BJ (cell line): ENCODE measurements around the gene ALK. TPM values are rescaled to one million over a fixed set of nuclear protein-coding genes. Genes with fewer than 3 reads are reported as not detected.

Source experiments
- CTCF ChIA-PET: fragments of 350-600 bp; formaldehyde crosslinking; extraction: SDS; loops from one replicate; lab custom pipeline; 2021; ENCODE audit warnings: antibody characterized with exemption, inconsistent platforms; lab: Yijun Ruan, JAX
- POLR2A ChIA-PET: fragments of 300-600 bp; sonication (Branson Sonifier 250); formaldehyde crosslinking; extraction: SDS; loops from one replicate; lab custom pipeline; 2021; ENCODE audit warnings: antibody characterized with exemption; lab: Charles Lee
- DNase-seq: peaks from one replicate; pipeline ENCODE4 v3.0.0-alpha.2; 2011; ENCODE audit warnings: low read depth
- H3K27me3 ChIP-seq: 2 replicates; pipeline ENCODE4 v1.6.0; 2011; ENCODE audit warnings: low read length; ENCODE audit not compliant: control insufficient read depth, insufficient read depth
- H3K36me3 ChIP-seq: 2 replicates; pipeline ENCODE4 v1.5.1; 2011; ENCODE audit warnings: low read length; ENCODE audit not compliant: control insufficient read depth, insufficient read depth
- H3K4me3 ChIP-seq: 2 replicates; pipeline ENCODE4 v1.5.1; 2011; ENCODE audit warnings: low read depth, mild to moderate bottlenecking, control low read depth, low read length
- CTCF ChIP-seq: IDR thresholded peaks from 2 replicates; pipeline ENCODE4 v1.5.1; 2011; ENCODE audit warnings: low read depth, mild to moderate bottlenecking, control low read depth, inconsistent platforms, low read length, moderate library complexity; ENCODE audit not compliant: insufficient read depth
- polyA plus RNA-seq: library from polyadenylated mRNA; depleted of rRNA; stranded (reverse); fragments of >200 nt; gene quantifications from 2 replicates; pipeline ENCODE4 v1.2.3, GENCODE V29; 2011

The ALK gene
- polyA plus RNA-seq, 1 experiment: not detected

DNA sequence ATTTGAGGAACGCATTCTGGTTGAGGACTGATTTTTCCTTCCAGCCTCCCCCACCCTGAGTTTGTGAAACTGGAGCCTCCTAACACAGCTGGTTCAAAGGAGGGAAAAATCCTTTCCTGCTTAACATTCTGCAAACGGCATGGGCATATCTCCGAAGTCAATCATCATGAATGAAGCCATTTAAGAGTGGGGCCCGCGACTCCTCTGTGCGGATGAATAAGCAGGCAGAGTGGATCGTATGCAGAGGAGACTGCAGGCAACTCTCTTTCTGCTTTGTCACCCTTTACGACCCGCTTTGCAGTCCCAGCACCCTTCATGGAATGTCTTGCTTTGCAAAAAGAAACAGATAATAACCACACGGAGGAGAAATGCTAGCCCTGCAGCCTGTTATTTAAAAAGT is 500.9 kb downstream of the ALK start:
- POLR2A ChIA-PET: no interaction called here
- TF ChIP-seq CTCF: no peak
- Histone ChIP-seq H3K4me3 (no peak overlapping the region), H3K27me3 (peaks cover 6% of the 10 kb centered on the region; the same call in 1 of the 2 replicates), H3K36me3 (no peaks in the 10 kb centered on the region)
- CTCF ChIA-PET: no interaction called here
- DNase-seq: no peak

DNA sequence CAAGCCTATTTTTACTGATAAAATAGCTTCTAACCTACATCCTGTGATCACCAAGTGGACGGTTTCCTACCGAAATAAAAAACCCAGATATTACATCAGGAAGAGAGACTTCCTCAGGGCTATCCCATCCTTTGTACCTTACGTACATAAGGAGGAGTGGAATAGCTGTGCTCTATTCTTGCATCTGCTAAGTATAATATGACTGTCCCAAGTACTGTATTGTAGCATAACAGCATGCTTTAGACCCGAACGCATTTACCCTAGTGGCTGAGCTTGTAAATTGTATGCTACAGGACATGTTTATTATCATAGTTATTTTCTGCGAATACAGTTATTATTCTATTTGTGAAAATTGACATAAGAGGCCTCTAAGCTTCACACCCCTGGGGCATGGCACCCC is 503.8 kb downstream of the ALK start:
- no peak overlapping the region for H3K4me3 ChIP-seq
- CTCF ChIA-PET: interaction anchor here (1.1 kb wide), 1 partner anchor 8 kb away, joined by 3 read pairs; no protein-coding TSS in a partner anchor
- POLR2A ChIA-PET: no interaction called here
- peaks cover 6% of the 10 kb centered on the region; the same call in 1 of the 2 replicates for H3K27me3 ChIP-seq
- DNase-seq: no peak
- no peaks in the 10 kb centered on the region for H3K36me3 ChIP-seq
- TF ChIP-seq CTCF: no peak

GRCh38 chr2:29412197-29412925 is 509.0 kb downstream of the ALK start:
- TF ChIP-seq CTCF: no peak
- no peak for DNase-seq
- Histone ChIP-seq H3K36me3 (no peaks in the 10 kb centered on the region), H3K27me3 (no peaks in the 10 kb centered on the region), H3K4me3 (no peak overlapping the region)
- ChIA-PET POLR2A (no interaction called here), CTCF (interaction anchor here (0.8 to 1.2 kb wide), 2 partner anchors 11 to 27 kb away, joined by 3 to 4 read pairs; no protein-coding TSS in a partner anchor)

GRCh38 chr2:29405707-29406106 is 515.7 kb downstream of the ALK start:
- no peaks in the 10 kb centered on the region; the same call in 1 of the 2 replicates for H3K27me3 ChIP-seq
- POLR2A ChIA-PET: no interaction called here
- H3K36me3 ChIP-seq: no peaks in the 10 kb centered on the region
- DNase-seq: no peak
- no peak overlapping the region for H3K4me3 ChIP-seq
- TF ChIP-seq CTCF: no peak
- CTCF ChIA-PET: no interaction called here

DNA sequence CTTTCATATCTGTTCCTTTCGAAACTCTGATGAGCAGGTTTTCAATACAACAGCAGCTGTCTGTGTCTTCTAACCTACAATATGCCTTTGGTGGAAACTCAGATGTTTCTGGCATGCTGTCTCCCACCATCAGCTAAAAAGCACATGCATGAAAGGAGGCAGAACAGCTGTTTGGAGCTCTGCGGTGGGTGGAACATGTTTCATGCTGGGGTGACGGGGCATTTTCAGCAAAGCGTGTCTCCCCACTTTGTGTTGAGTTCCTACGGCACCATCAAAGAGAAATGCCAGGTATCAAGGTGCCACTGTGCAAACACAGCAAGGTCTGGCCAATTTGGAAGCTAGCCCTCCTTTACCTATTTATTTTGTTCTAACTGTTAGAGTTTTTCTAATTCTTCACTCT is 516.1 kb downstream of the ALK start:
- no peak overlapping the region for H3K4me3 ChIP-seq
- no peaks in the 10 kb centered on the region for H3K36me3 ChIP-seq
- H3K27me3 ChIP-seq: no peaks in the 10 kb centered on the region; the same call in 1 of the 2 replicates
- no peak for DNase-seq
- CTCF ChIA-PET: no interaction called here
- no peak for TF ChIP-seq CTCF
- POLR2A ChIA-PET: no interaction called here
